HG02642 (cell line): ENCODE data around the gene SLX9.

Experiments
- ATAC-seq: cut with Tn5 transposase; IDR thresholded peaks from one replicate; pipeline ENCODE4 v1.9.1; 2021; ENCODE audit warnings: mild to moderate bottlenecking; ENCODE audit not compliant: unreplicated experiment, poor library complexity

The SLX9 gene

GRCh38 chr21:44986471-44987291 lies 46.9 kb downstream of the SLX9 start:
- ATAC-seq = no peak

- ATAC-seq = no peak
Observed at GRCh38 chr21:44987301-44987885, 47.6 kb downstream of the SLX9 start.

GRCh38 chr21:44987886-44988606 lies 48.2 kb downstream of the SLX9 start:
- no peak for ATAC-seq

GRCh38 chr21:44988607-44989536 lies 49.0 kb downstream of the SLX9 start:
- ATAC-seq = no peak

GRCh38 chr21:44989537-44989886 lies 49.7 kb downstream of the SLX9 start:
- ATAC-seq = no peak

GRCh38 chr21:44989943-44990780 lies 50.3 kb downstream of the SLX9 start:
- no peak for ATAC-seq

- no peak for ATAC-seq
Observed at GRCh38 chr21:44990921-44991320, 51.1 kb downstream of the SLX9 start.

- ATAC-seq = no peak
Observed at GRCh38 chr21:44991538-44992483, 52.0 kb downstream of the SLX9 start.

- ATAC-seq = no peak
Observed at GRCh38 chr21:44992608-44993031, 52.8 kb downstream of the SLX9 start.

- no peak for ATAC-seq
Observed at GRCh38 chr21:44993321-44994046, 53.7 kb downstream of the SLX9 start.

GRCh38 chr21:44994047-44994694 lies 54.3 kb downstream of the SLX9 start:
- ATAC-seq = no peak

- ATAC-seq = no peak
Observed at GRCh38 chr21:44994695-44995342, 55.0 kb downstream of the SLX9 start.

GRCh38 chr21:44995343-44995941 lies 55.6 kb downstream of the SLX9 start:
- no peak for ATAC-seq

- ATAC-seq = no peak
Observed at GRCh38 chr21:44996096-44996495, 56.3 kb downstream of the SLX9 start.

GRCh38 chr21:44996501-44996921 lies 56.7 kb downstream of the SLX9 start:
- no peak for ATAC-seq
